WTC11 (cell line): ENCODE data around the gene ENPP7. TPM values are rescaled to one million over a fixed set of nuclear protein-coding genes. Genes with fewer than 3 reads are reported as not detected.

Experiments
- ATAC-seq: fragments of 200-7000 bp; cut with Tn5 transposase; 2 replicates; pipeline ENCODE4 v1.10.0; 2021; ENCODE audit warnings: mild to moderate bottlenecking, moderate library complexity
- CTCF ChIA-PET: fragments of 300-600 bp; sonication (Branson Sonifier 250); formaldehyde crosslinking; loops from one replicate; lab custom pipeline; 2021; ENCODE audit warnings: antibody characterized with exemption; lab: Charles Lee
- POLR2A ChIA-PET: fragments of 350-600 bp; sonication (Branson Sonifier 250); formaldehyde crosslinking; loops from one replicate; lab custom pipeline; 2021; ENCODE audit warnings: antibody characterized with exemption; lab: Charles Lee
- DNase-seq: peaks from one replicate; pipeline ENCODE4 v3.0.0; 2021; ENCODE audit warnings: low spot score
- H3K27ac Mint-ChIP-seq: 2 replicates; pipeline ENCODE4 v1.8.0; 2021; ENCODE audit warnings: mixed read lengths
- H3K27me3 Mint-ChIP-seq: 2 replicates; pipeline ENCODE4 v1.8.0; 2021; ENCODE audit warnings: low read depth, mild to moderate bottlenecking, moderate library complexity, mixed read lengths
- H3K36me3 Mint-ChIP-seq: 2 replicates; pipeline ENCODE4 v1.8.0; 2021; ENCODE audit warnings: mixed read lengths
- H3K4me1 Mint-ChIP-seq: 2 replicates; pipeline ENCODE4 v1.8.0; 2022; ENCODE audit warnings: mixed read lengths
- H3K4me3 Mint-ChIP-seq: 2 replicates; pipeline ENCODE4 v1.8.0; 2021; ENCODE audit warnings: mild to moderate bottlenecking, moderate library complexity, mixed read lengths
- H3K9me3 Mint-ChIP-seq: 2 replicates; pipeline ENCODE4 v1.8.0; 2021; ENCODE audit warnings: mixed read lengths
- CBFB ChIP-seq: sonication (generic); formaldehyde crosslinking; IDR thresholded peaks from 2 replicates; pipeline ENCODE4 v1.8.1; 2022; ENCODE audit warnings: mild to moderate bottlenecking, low read depth, missing genetic modification reagents
- ELF4 ChIP-seq: sonication (generic); formaldehyde crosslinking; IDR thresholded peaks from 2 replicates; pipeline ENCODE4 v1.8.1; 2022; ENCODE audit warnings: low read depth, mild to moderate bottlenecking, moderate library complexity, missing genetic modification reagents
- ETV6 ChIP-seq: sonication (generic); formaldehyde crosslinking; IDR thresholded peaks from 2 replicates; pipeline ENCODE4 v1.8.1; 2022; ENCODE audit warnings: mild to moderate bottlenecking, missing genetic modification reagents
- GTF2I ChIP-seq: fragments of 250-450 bp; sonication (Bioruptor Pico); conservative IDR thresholded peaks from 2 replicates; pipeline ENCODE4 v1.4.0; 2021; ENCODE audit warnings: mild to moderate bottlenecking
- IRF2 ChIP-seq: sonication (generic); formaldehyde crosslinking; IDR thresholded peaks from 2 replicates; pipeline ENCODE4 v1.8.0; 2022; ENCODE audit warnings: low read depth, missing genetic modification reagents, borderline replicate concordance
- JAZF1 ChIP-seq: fragments of 250-450 bp; sonication (Bioruptor Pico); IDR thresholded peaks from 2 replicates; pipeline ENCODE4 v1.9.0; 2021; ENCODE audit warnings: moderate library complexity, mild to moderate bottlenecking, inconsistent platforms
- NFATC4 ChIP-seq: fragments of 250-450 bp; sonication (Bioruptor Pico); IDR thresholded peaks from 2 replicates; pipeline ENCODE4 v1.9.0; 2021; ENCODE audit warnings: mild to moderate bottlenecking
- SOX15 ChIP-seq: fragments of 250-450 bp; sonication (Bioruptor Pico); IDR thresholded peaks from 2 replicates; pipeline ENCODE4 v1.9.0; 2021; ENCODE audit warnings: mild to moderate bottlenecking
- TCF7 ChIP-seq: sonication (generic); formaldehyde crosslinking; IDR thresholded peaks from 2 replicates; pipeline ENCODE4 v1.8.0; 2022; ENCODE audit warnings: mild to moderate bottlenecking, low read depth, missing genetic modification reagents, moderate library complexity
- TEAD1 ChIP-seq: sonication (generic); formaldehyde crosslinking; IDR thresholded peaks from 2 replicates; pipeline ENCODE4 v1.8.0; 2022; ENCODE audit warnings: mild to moderate bottlenecking, missing genetic modification reagents
- TEAD4 ChIP-seq: sonication (generic); formaldehyde crosslinking; IDR thresholded peaks from 2 replicates; pipeline ENCODE4 v1.8.0; 2022; ENCODE audit warnings: mild to moderate bottlenecking, missing genetic modification reagents
- ZNF317 ChIP-seq: sonication (generic); formaldehyde crosslinking; IDR thresholded peaks from 2 replicates; pipeline ENCODE4 v1.8.1; 2023; ENCODE audit warnings: low read depth, mild to moderate bottlenecking, moderate library complexity, missing genetic modification reagents, borderline replicate concordance
- ZNF671 ChIP-seq: fragments of 250-450 bp; sonication (Bioruptor Pico); IDR thresholded peaks from 2 replicates; pipeline ENCODE4 v1.8.0; 2021; ENCODE audit warnings: mild to moderate bottlenecking
- total RNA-seq: library from RNA; stranded (reverse); gene quantifications from 3 replicates; pipeline ENCODE4 v1.2.3, GENCODE V29; 2021
- TF ChIP-seq, protein P1 (sequence below): sonication (generic); formaldehyde crosslinking; IDR thresholded peaks from 2 replicates; pipeline ENCODE4 v1.8.1; 2022; ENCODE audit warnings: low read depth, mild to moderate bottlenecking, moderate library complexity, missing genetic modification reagents, borderline replicate concordance
- TF ChIP-seq, protein P2 (sequence below): sonication (generic); formaldehyde crosslinking; IDR thresholded peaks from 2 replicates; pipeline ENCODE4 v1.8.0; 2022; ENCODE audit warnings: missing genetic modification reagents
- TF ChIP-seq, protein P3 (sequence below): fragments of 250-450 bp; sonication (Bioruptor Pico); IDR thresholded peaks from 2 replicates; pipeline ENCODE4 v1.9.0; 2021; ENCODE audit warnings: mild to moderate bottlenecking
- TF ChIP-seq, protein P4 (sequence below): sonication (generic); formaldehyde crosslinking; IDR thresholded peaks from 2 replicates; pipeline ENCODE4 v1.8.0; 2023; ENCODE audit warnings: mild to moderate bottlenecking, missing genetic modification reagents

Gene ENPP7
- total RNA-seq, 1 experiment from 2014 or later, result not detected

DNA sequence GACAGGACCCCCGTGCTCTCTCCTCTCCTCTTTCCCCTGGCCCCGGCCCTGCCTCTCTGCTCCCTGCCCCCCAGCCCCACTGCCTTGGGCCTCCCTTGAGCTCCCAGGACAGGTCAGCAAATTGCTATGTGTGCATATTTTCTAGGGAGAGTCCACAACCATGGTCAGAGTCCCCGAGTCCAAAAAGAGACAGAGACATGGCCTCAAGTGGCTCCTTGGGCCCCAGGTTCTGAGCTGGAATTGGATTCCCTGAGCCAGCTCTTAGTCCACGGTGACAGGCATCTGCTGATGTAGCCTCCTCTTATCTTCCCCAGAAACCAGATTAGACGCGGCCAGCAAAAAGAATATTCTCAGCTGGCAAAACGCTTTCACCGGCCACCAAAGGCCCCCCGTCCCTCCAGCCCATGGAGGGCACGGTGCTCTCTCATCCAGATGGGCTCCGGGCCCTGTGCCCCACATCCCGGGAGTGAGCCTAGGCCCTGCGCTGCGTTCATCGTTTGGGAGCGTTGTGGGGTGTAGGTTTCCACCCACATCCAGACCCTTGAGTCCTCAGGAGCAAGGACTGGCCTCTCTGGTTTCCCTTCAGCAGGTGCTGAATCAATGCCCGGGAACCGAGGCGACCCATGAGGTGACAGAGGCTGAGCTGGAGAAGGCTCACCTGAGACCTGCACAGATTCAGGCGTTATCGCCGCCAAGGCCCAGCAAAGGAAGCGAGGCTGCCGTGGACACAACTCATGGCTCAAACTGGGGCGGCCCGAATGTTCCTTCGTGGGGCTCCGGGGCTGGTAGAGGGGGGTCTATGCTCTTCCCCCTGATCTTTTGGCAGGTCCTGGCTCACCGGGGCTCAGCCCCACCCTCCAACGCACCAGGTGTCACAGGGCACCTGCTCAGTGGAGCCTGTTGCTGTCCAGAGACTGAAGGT lies 16.3 kb upstream of the ENPP7 start (continued):
- TF ChIP-seq, protein P1, sequence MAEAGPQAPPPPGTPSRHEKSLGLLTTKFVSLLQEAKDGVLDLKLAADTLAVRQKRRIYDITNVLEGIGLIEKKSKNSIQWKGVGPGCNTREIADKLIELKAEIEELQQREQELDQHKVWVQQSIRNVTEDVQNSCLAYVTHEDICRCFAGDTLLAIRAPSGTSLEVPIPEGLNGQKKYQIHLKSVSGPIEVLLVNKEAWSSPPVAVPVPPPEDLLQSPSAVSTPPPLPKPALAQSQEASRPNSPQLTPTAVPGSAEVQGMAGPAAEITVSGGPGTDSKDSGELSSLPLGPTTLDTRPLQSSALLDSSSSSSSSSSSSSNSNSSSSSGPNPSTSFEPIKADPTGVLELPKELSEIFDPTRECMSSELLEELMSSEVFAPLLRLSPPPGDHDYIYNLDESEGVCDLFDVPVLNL (CRISPR knock-in tag), result no peak
- no peak for TF ChIP-seq ZNF671 (CRISPR knock-in tag)
- TF ChIP-seq, protein P2, sequence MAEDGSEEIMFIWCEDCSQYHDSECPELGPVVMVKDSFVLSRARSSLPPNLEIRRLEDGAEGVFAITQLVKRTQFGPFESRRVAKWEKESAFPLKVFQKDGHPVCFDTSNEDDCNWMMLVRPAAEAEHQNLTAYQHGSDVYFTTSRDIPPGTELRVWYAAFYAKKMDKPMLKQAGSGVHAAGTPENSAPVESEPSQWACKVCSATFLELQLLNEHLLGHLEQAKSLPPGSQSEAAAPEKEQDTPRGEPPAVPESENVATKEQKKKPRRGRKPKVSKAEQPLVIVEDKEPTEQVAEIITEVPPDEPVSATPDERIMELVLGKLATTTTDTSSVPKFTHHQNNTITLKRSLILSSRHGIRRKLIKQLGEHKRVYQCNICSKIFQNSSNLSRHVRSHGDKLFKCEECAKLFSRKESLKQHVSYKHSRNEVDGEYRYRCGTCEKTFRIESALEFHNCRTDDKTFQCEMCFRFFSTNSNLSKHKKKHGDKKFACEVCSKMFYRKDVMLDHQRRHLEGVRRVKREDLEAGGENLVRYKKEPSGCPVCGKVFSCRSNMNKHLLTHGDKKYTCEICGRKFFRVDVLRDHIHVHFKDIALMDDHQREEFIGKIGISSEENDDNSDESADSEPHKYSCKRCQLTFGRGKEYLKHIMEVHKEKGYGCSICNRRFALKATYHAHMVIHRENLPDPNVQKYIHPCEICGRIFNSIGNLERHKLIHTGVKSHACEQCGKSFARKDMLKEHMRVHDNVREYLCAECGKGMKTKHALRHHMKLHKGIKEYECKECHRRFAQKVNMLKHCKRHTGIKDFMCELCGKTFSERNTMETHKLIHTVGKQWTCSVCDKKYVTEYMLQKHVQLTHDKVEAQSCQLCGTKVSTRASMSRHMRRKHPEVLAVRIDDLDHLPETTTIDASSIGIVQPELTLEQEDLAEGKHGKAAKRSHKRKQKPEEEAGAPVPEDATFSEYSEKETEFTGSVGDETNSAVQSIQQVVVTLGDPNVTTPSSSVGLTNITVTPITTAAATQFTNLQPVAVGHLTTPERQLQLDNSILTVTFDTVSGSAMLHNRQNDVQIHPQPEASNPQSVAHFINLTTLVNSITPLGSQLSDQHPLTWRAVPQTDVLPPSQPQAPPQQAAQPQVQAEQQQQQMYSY (CRISPR knock-in tag), result no peak
- TF ChIP-seq ETV6 (CRISPR knock-in tag), result no peak
- TF ChIP-seq GTF2I (CRISPR knock-in tag), result no peak

DNA sequence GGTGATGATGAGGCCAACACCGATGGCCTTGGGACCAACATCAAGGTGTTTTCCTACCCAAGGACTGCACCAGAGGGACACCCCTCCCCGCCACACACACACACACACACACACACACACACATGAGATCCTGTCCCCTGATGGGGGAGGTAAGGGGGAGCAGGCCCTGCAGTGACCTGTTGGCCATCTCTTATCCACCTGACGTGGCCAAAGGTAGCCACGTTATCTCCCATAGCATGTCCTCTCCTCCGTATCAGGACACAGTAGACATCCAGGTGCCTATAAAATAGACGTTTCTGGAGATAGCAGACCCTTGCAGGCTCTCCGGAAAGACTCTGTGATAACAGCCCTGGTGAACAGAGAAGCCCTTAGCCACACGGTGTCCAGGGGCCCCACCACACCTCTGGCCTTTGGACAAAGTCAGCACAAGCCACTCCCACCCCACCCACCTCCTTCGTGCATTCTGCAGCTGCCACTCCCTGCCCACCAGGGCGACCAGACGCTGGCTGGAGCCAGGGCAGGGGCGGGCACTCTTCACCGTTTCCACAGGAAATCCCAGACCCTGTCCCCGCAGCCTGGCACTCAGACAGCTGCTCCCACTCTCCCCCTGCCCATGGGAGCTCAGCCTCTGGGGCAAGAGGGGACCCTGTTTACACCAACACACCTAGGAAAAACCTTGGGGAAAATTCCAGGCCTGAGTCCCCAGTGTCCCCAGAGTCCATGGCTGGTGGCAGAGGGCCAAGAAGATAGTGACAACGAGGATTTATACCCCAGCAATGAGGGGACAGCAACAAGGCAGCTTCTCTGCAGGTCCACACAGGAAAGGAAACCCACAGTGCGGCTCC lies 15.4 kb upstream of the ENPP7 start:
- no peaks in the 10 kb centered on the region for H3K4me1 Mint-ChIP-seq
- CTCF ChIA-PET, result no interaction called here
- H3K4me3 Mint-ChIP-seq, result no peak overlapping the region
- H3K27ac Mint-ChIP-seq, result no peak overlapping the region
- H3K9me3 Mint-ChIP-seq, result peaks cover 10% of the 10 kb centered on the region
- 0 out of 2 replicates have a peak, but pooled peaks cover 2% of the 10 kb centered on the region for H3K36me3 Mint-ChIP-seq
- POLR2A ChIA-PET, result no interaction called here
- ATAC-seq (no peak), DNase-seq (no peak)
- H3K27me3 Mint-ChIP-seq, result peaks cover 3% of the 10 kb centered on the region; the same call in 1 of the 2 replicates
- TF ChIP-seq ELF4, result no peak

DNA sequence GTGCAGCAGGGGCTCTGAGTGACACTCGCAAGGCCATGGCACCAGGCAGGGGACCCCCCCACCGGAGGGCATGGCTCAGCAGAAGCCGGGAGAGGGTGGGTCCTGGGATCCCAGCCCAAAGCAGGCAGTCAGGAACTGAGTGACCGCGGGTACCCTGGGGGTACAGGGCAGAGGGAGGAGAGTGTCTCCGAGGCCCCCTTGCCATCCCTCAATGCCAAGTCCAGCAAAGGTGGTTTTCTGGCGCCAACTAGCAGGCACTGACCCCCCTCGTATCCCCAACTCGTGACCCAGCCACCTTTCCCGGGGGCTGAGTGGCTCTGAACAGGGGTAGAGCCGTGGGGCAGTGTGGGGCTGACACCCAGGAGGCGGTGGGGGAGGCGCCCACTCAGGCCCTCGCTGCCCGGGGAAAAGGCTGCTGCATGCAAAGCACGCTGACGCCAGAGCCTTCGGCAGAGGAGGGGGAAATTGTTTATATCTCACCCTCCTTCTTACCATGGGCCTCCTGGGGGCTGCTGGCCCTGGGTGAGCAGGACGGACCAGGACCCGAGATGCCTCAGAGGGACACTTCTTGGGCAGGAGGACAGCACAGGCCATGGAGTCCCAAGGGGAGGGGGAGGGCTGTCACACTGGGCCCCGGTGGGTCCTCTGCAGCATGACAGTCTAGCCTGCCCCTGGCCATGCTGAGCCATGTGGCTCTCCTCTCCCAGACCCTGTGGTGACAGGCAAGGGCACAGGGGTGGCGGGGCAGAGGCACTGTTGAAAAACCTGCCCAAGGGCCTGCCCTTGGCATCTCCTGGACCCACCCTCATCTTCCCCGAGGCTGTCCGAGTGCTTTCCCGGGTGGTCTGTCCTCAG lies 14.6 kb upstream of the ENPP7 start:
- Mint-ChIP-seq H3K4me1 (no peaks in the 10 kb centered on the region), H3K36me3 (0 out of 2 replicates have a peak, but pooled peaks cover 2% of the 10 kb centered on the region), H3K4me3 (no peak overlapping the region), H3K27me3 (peaks cover 4% of the 10 kb centered on the region; the same call in 1 of the 2 replicates), H3K27ac (no peak overlapping the region), H3K9me3 (peaks cover 10% of the 10 kb centered on the region)
- DNase-seq (no peak), ATAC-seq (no peak)
- CTCF ChIA-PET, result no interaction called here
- POLR2A ChIA-PET, result no interaction called here
- TF ChIP-seq SOX15 (no peak), NFATC4 (CRISPR knock-in tag) (no peak), TCF7 (CRISPR knock-in tag) (no peak), ZNF317 (CRISPR knock-in tag) (no peak), TEAD4 (CRISPR knock-in tag) (no peak), TEAD1 (CRISPR knock-in tag) (no peak), CBFB (CRISPR knock-in tag) (no peak), JAZF1 (no peak), IRF2 (CRISPR knock-in tag) (no peak)
- TF ChIP-seq, protein P3, sequence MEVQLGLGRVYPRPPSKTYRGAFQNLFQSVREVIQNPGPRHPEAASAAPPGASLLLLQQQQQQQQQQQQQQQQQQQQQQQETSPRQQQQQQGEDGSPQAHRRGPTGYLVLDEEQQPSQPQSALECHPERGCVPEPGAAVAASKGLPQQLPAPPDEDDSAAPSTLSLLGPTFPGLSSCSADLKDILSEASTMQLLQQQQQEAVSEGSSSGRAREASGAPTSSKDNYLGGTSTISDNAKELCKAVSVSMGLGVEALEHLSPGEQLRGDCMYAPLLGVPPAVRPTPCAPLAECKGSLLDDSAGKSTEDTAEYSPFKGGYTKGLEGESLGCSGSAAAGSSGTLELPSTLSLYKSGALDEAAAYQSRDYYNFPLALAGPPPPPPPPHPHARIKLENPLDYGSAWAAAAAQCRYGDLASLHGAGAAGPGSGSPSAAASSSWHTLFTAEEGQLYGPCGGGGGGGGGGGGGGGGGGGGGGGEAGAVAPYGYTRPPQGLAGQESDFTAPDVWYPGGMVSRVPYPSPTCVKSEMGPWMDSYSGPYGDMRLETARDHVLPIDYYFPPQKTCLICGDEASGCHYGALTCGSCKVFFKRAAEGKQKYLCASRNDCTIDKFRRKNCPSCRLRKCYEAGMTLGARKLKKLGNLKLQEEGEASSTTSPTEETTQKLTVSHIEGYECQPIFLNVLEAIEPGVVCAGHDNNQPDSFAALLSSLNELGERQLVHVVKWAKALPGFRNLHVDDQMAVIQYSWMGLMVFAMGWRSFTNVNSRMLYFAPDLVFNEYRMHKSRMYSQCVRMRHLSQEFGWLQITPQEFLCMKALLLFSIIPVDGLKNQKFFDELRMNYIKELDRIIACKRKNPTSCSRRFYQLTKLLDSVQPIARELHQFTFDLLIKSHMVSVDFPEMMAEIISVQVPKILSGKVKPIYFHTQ (CRISPR knock-in tag), result no peak
- TF ChIP-seq, protein P4, sequence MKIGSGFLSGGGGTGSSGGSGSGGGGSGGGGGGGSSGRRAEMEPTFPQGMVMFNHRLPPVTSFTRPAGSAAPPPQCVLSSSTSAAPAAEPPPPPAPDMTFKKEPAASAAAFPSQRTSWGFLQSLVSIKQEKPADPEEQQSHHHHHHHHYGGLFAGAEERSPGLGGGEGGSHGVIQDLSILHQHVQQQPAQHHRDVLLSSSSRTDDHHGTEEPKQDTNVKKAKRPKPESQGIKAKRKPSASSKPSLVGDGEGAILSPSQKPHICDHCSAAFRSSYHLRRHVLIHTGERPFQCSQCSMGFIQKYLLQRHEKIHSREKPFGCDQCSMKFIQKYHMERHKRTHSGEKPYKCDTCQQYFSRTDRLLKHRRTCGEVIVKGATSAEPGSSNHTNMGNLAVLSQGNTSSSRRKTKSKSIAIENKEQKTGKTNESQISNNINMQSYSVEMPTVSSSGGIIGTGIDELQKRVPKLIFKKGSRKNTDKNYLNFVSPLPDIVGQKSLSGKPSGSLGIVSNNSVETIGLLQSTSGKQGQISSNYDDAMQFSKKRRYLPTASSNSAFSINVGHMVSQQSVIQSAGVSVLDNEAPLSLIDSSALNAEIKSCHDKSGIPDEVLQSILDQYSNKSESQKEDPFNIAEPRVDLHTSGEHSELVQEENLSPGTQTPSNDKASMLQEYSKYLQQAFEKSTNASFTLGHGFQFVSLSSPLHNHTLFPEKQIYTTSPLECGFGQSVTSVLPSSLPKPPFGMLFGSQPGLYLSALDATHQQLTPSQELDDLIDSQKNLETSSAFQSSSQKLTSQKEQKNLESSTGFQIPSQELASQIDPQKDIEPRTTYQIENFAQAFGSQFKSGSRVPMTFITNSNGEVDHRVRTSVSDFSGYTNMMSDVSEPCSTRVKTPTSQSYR (CRISPR knock-in tag), result no peak
